BJ (cell line): ENCODE data around the gene JSRP1. TPM values are rescaled to one million over a fixed set of nuclear protein-coding genes. Genes with fewer than 3 reads are reported as not detected.

Experiments used
- CTCF ChIA-PET: fragments of 350-600 bp; formaldehyde crosslinking; extraction: SDS; loops from one replicate; lab custom pipeline; 2021; ENCODE audit warnings: antibody characterized with exemption, inconsistent platforms; lab: Yijun Ruan, JAX
- POLR2A ChIA-PET: fragments of 300-600 bp; sonication (Branson Sonifier 250); formaldehyde crosslinking; extraction: SDS; loops from one replicate; lab custom pipeline; 2021; ENCODE audit warnings: antibody characterized with exemption; lab: Charles Lee
- DNase-seq: peaks from one replicate; pipeline ENCODE4 v3.0.0-alpha.2; 2011; ENCODE audit warnings: low read depth
- H3K27me3 ChIP-seq: 2 replicates; pipeline ENCODE4 v1.6.0; 2011; ENCODE audit warnings: low read length; ENCODE audit not compliant: control insufficient read depth, insufficient read depth
- H3K36me3 ChIP-seq: 2 replicates; pipeline ENCODE4 v1.5.1; 2011; ENCODE audit warnings: low read length; ENCODE audit not compliant: control insufficient read depth, insufficient read depth
- H3K4me3 ChIP-seq: 2 replicates; pipeline ENCODE4 v1.5.1; 2011; ENCODE audit warnings: low read depth, mild to moderate bottlenecking, control low read depth, low read length
- polyA plus RNA-seq: library from polyadenylated mRNA; depleted of rRNA; stranded (reverse); fragments of >200 nt; gene quantifications from 2 replicates; pipeline ENCODE4 v1.2.3, GENCODE V29; 2011
- TF ChIP-seq, protein P1 (sequence below): IDR thresholded peaks from 2 replicates; pipeline ENCODE4 v1.5.1; 2011; ENCODE audit warnings: low read depth, mild to moderate bottlenecking, control low read depth, inconsistent platforms, low read length, moderate library complexity; ENCODE audit not compliant: insufficient read depth

Gene JSRP1
- polyA plus RNA-seq, 1 experiment, result not detected

DNA sequence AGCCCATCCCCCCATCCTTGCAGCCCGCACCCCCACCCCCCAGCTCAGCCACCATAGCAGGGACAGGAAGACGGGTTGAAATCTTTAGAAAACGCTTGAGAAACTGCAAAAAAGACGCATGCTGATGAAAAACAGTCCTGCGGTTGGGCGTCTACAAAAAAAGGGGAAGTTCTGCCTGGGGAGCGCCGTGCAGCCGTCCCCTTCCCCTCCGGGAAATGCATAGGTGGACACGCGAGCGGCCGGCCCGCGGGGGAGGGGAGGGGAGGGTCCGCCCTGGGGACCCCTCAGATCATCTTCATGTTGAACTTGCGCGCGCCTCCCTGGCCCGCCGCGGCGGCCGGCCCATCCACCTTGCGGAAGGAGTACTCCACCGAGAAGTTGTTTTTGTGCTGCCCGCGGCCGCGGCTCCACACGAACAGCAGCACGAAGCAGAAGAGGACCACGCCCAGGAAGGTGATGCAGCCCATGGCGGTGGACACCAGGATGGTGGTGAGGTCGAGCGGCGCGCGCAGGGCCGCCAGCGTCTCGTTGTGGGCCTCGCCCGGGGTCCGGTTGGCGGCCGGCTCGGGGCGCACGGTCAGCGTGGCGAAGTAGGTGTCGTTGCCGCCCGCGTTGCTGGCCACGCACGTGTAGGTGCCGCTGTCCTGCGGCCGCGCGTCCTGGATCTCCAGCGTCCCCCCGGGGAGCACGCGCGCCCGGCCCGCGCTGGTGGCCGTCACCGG is 33.7 kb upstream of the JSRP1 start:
- H3K27me3 ChIP-seq, result peaks cover 27% of the 10 kb centered on the region
- H3K4me3 ChIP-seq, result peak overlapping the region; percentile 9
- TF ChIP-seq, protein P1, sequence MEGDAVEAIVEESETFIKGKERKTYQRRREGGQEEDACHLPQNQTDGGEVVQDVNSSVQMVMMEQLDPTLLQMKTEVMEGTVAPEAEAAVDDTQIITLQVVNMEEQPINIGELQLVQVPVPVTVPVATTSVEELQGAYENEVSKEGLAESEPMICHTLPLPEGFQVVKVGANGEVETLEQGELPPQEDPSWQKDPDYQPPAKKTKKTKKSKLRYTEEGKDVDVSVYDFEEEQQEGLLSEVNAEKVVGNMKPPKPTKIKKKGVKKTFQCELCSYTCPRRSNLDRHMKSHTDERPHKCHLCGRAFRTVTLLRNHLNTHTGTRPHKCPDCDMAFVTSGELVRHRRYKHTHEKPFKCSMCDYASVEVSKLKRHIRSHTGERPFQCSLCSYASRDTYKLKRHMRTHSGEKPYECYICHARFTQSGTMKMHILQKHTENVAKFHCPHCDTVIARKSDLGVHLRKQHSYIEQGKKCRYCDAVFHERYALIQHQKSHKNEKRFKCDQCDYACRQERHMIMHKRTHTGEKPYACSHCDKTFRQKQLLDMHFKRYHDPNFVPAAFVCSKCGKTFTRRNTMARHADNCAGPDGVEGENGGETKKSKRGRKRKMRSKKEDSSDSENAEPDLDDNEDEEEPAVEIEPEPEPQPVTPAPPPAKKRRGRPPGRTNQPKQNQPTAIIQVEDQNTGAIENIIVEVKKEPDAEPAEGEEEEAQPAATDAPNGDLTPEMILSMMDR, result no peak
- no peak for DNase-seq
- POLR2A ChIA-PET, result no interaction called here
- no peaks in the 10 kb centered on the region for H3K36me3 ChIP-seq
- CTCF ChIA-PET, result interaction anchor here (1.0 to 5.3 kb wide), 4 partner anchors 15 to 134 kb away, joined by 3 to 34 read pairs (median 4); no protein-coding TSS in a partner anchor

DNA sequence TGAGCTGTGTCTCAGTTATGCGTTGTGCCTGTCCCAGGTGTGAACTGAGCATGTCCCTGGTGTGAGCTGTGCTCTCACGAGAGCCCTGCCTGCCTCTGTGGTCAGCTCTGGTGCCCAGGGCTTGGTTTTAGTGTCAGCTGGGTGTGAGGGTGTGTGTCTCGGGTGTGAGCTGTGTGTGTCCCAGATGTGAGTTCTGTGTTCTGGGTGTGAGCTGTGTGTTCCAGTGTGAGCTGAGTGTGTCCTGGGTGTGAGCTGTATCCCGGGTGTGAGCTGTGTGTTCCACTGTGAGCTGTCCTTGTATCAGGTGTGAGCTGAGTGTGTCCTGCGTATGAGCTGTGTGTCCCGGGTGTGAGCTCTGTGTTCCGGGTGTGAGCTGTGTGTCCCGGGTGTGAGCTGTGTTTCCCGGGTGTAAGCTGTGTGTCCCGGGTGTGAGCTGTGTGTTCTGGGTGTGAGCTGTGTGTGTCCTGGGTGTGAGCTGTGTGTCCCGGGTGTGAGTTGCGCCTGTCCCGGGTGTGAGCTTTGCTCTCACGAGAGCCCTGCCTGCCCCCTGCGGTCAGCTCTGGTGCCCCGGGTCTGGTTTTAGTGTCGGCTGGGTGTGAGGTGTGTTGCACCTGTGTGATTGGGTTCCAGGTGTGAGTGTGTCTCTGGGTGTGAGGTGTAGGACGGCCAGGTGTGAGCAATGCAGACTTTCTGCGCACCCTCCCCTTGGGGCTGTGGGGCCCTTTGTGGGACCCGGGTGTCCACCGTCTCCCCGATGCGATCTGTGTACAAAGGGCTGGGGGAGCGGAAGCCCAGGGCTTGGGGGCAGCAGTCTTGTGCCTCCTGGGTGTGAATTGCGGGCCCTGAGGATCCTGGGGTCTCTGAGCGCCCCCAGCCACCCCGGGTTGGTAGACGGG is 32.8 kb upstream of the JSRP1 start:
- DNase-seq, result no peak

DNA sequence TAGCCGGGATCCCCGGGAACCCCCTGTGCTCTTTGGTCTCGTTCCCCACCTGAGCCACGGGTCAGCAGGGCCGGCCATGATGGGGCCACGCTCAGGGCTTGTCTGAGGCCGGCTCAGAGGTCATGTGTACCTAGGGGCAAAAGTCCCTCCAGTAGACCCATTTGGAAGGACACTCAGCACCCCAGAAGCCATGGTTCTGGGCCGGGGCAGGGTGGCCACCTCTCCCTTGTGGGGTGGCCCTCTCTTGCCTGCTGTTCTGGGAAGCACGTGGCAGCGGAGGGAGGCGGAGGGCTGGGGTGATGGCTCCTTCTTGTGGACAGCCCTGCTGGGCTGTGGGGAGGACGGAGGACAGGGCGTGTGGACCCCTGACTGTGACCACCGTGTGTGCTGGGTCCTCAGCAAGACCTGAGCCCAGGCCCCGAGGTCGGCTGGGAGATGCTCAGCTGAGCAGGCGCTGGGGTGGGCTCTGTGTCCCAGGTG is 32.2 kb upstream of the JSRP1 start:
- TF ChIP-seq, protein P1, result no peak
- DNase-seq, result no peak
- H3K36me3 ChIP-seq, result no peaks in the 10 kb centered on the region
- CTCF ChIA-PET, result interaction anchor here (0.7 to 5.3 kb wide), 3 partner anchors 14 to 45 kb away, joined by 3 to 34 read pairs (median 4); no protein-coding TSS in a partner anchor
- POLR2A ChIA-PET, result no interaction called here
- peaks cover 27% of the 10 kb centered on the region for H3K27me3 ChIP-seq
- H3K4me3 ChIP-seq, result no peak overlapping the region

More for the DNA sequence above, 32.8 kb upstream of the JSRP1 start:
- H3K36me3 ChIP-seq, result no peaks in the 10 kb centered on the region
- peaks cover 27% of the 10 kb centered on the region for H3K27me3 ChIP-seq
- ChIA-PET POLR2A (no interaction called here), CTCF (interaction anchor here (0.7 to 5.3 kb wide), 5 partner anchors 14 to 133 kb away, joined by 3 to 34 read pairs (median 4); no protein-coding TSS in a partner anchor)
- TF ChIP-seq, protein P1, result no peak
- no peak overlapping the region for H3K4me3 ChIP-seq

DNA sequence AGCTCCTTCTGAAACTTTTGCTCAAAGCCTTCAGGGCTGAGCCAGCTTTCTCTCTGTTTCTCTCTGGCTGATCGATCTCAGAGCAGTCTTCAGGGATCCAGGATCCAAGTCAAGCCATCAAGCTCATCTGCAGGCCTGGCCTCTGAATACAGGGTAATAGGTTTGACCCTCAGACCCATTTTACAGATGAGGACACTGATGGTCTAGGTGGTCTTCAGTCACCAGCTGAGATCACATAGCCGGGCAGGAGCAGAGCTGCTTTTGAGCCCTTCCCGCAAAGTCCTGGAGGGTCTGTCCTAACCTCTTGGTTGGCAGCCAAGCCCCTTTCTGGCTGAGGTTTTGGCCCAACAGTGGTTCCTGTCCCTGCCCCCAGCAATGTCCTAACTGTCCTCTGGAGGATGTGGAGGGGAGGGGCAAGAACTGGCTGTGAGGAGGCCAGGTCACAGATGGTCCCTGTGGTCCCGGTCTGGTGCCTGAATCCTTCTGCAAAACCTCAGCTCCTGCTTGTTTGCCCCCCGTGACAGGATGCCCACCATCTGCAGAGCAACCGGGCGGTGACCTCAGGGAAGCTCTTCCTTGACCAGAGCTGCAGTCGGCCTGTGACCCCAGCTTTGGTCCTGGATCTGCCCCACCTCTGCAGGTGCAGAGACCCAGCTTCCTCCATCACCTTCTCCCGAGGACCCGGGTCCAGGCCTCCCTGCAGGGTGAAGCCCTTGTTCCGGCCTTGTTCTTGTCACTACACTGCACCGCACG is 31.5 kb upstream of the JSRP1 start:
- ChIA-PET POLR2A (no interaction called here), CTCF (interaction anchor here (5.3 kb wide), 1 partner anchor 13 kb away, joined by 34 read pairs; no protein-coding TSS in a partner anchor)
- TF ChIP-seq, protein P1, result no peak
- DNase-seq, result no peak
- Histone ChIP-seq H3K36me3 (no peaks in the 10 kb centered on the region), H3K27me3 (peaks cover 27% of the 10 kb centered on the region), H3K4me3 (no peak overlapping the region)
